HEK293T (cell line): ENCODE measurements around the gene SLC25A25.

Experiments
- ARNT ChIP-seq: fragments of 450-650 bp; IDR thresholded peaks from 2 replicates; pipeline ENCODE4 v1.6.1; 2017; ENCODE audit warnings: mild to moderate bottlenecking
- BHLHE40 ChIP-seq: fragments of 450-650 bp; IDR thresholded peaks from 2 replicates; pipeline ENCODE4 v1.6.1; 2016; ENCODE audit warnings: mild to moderate bottlenecking, moderate library complexity, borderline replicate concordance
- CTBP1 ChIP-seq: fragments of 450-650 bp; IDR thresholded peaks from 2 replicates; pipeline ENCODE4 v1.6.1; 2016; ENCODE audit warnings: borderline replicate concordance
- ELF4 ChIP-seq: fragments of 450-650 bp; IDR thresholded peaks from 2 replicates; pipeline ENCODE4 v1.6.1; 2017; ENCODE audit warnings: antibody characterized with exemption
- FOXA1 ChIP-seq: fragments of 450-650 bp; IDR thresholded peaks from 2 replicates; pipeline ENCODE4 v1.6.1; 2016; ENCODE audit warnings: mild to moderate bottlenecking
- FOXM1 ChIP-seq: fragments of 450-650 bp; IDR thresholded peaks from 2 replicates; pipeline ENCODE4 v1.6.1; 2017; ENCODE audit warnings: mild to moderate bottlenecking, borderline replicate concordance
- HDGF ChIP-seq: fragments of 450-650 bp; IDR thresholded peaks from 2 replicates; pipeline ENCODE4 v1.6.1; 2017; ENCODE audit warnings: antibody characterized with exemption, borderline replicate concordance
- L3MBTL2 ChIP-seq: fragments of 450-650 bp; conservative IDR thresholded peaks from 2 replicates; pipeline ENCODE4 v1.6.1; 2016; ENCODE audit warnings: mild to moderate bottlenecking

DNA sequence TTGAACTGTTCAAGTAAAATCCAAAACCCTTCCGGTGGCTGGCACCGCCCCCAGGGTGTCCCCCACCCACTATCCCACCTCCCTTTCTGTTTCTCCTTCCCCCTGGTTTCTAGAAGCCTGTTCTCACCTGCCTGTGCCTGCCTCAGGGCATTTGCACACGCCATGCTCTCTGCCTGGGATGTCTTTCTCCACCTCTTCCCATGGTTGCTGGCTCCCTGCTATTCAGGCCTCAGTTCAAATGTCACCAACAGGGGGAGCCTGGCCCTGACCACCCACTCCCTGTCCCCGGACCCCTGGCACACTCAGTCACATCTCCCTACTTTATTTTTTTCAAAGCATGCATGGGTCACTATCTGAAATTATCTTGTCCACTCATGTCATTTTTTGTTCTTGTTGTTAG lies 47.3 kb upstream of the SLC25A25 start:
- TF ChIP-seq ELF4 (no peak), FOXA1 (no peak), FOXM1 (no peak), CTBP1 (no peak), ARNT (no peak), HDGF (no peak), BHLHE40 (no peak), L3MBTL2 (no peak)
